Stimulated activated naive CD4-positive, alpha-beta T cell treated with Interleukin-2 at 50 U/mL for 16 hours (primary cell): ENCODE measurements around the gene RFX2.
"Not testable (repeated sequence)": the region's sequence is repeated elsewhere in the genome, so short reads cannot be mapped to it uniquely, and the experiment has no call there.

Experiments
- DNase-seq: peaks from one replicate; lab custom pipeline; 2025; lab: John Stamatoyannopoulos, UW

Gene RFX2

DNA sequence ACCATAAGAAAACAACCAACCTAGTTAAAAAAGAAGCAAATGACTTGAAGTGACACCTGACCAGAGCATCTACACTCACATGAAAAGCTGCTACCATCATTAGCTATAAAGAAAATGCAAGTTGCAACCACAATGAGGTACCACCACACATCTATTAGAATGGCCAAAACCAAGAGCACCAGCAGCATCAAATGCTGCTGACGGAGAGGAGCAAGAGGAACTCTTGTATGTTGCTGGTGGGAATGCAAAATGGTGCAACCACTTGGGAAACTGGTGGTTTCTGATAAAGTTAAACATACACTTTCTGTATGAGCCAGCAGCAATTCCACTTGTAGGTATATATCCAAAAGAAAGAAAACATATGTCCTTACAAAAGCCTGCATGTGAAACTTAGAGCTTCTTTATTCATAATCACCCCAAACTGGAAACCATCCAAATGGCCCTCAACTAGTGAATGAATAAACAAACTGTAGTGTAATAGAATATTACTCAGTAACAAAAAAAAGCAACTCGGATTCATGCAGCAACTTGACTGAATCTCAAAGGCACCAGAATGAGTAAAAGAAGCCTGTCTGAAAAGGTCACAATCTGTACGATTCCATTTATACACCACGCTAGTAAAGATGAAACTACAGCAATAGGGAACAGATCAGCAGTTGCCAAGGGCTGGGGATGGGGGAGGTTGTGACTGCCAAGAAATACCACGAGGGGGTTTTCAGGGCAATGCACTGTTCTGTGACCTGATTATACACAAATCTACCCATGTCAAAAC is 71.5 kb downstream of the RFX2 start:
- DNase-seq, result no peak

DNA sequence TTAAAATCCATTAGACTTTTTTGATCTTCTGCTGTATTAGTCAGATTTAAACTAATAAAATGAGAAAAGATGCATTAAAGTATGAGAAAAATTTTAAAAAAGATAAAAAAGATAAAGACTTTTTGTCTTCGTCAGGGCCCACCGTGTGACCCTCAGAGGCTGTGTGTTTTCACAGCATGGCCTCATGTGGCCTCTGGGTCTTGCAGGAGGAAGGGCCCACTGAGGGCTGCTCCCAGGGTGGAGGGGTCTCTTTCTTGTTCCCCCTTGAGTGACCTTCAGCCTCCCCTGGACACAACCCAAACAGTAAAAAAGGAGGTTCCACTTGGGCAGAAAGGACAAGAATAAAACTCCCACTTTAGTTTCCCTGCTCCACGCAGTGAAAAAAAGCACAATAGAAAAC is 75.3 kb downstream of the RFX2 start:
- no peak for DNase-seq

DNA sequence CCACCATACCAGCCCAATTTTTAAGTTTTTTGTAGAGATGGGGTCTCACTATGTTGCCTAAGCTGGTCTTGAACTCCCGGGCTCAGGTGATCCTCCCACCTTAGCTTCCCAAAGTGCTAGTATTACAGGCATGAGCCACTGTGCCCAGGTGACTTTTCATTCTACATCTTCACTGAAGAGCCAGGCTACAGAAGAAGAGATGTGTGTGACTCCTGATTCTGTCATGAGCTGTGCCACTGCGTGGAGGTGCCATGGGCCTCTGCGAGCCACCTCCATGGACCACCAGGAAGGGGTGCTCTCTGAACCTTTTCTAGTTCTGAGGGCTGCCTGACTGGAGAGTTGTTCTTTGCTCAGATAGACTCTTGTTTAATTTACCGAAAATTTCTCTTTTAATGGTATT is 75.8 kb downstream of the RFX2 start:
- no peak for DNase-seq

DNA sequence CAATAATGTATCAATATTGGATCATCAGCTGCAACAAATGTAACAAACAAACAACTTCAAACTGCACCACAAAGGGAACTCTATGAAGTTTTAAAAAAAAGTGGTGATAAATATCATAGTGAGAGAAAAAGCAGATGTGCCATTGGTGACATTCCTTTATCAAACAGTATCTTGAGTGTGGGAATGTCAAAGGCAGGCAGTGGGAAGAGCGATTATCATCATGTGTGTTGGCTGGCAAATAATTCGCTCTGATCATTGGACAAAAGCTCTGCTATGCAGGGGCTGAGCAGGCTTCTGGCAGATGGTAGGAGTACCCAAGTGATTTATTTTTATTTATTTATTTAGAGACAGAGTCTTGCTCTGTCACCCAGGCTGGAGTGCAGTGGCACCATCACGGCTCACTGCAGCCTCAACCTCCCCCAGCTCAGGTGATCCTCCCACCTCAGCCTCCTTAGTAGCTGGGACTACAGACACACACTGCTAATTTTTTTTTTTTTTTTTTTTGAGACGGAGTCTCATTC is 76.5 kb downstream of the RFX2 start:
- no peak for DNase-seq

DNA sequence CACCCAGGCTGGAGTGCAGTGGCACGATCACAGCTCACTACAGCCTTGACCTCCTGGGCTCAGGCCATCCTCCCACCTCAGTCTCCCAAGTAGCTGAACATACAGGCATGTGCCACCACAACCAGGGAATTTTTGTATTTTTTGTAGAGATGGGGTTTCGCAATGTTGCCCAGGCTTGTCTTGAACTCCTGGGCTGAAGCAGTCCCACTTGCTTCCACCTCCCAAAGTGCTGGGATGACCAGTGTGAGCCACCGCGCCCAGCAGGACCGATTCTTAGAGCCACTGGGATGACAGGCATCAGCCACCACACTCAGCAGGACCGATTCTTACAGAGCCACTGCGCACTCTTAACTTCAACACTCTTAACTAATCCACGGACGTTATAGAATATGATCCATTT is 77.5 kb downstream of the RFX2 start:
- no peak for DNase-seq

DNA sequence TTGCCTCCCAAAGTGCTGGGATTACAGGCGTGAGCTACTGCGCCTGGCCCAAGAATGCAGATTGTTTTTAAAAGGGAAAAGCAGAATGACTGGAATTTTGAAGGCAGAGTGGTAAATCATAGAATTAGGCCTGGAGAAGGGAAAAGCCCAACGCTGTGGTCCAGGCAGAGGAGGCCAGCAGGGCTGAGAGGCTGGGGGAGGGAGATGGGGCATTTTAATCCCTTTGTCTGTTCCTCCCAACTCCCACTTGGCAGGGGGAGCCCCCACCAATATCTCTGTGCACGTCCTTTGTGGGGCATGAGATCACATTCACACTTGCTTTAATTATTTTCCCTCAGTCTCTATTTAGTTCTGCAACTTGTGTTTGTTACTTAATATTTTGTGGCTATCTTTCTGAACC is 77.9 kb downstream of the RFX2 start:
- no peak for DNase-seq

DNA sequence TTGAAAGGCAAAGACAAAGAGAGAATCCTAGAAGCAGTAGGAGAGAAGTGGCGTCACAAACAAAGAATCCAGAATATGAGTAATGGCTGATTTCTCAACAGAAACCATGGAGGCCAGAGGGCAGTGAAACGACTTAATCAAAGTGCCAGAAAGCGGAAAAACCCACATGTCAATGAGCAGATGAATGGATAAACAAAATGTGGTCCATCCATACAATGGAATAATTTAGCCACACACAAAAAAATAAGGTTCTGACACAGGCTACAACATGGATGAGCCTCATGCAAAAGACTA is 80.1 kb downstream of the RFX2 start:
- no peak for DNase-seq

DNA sequence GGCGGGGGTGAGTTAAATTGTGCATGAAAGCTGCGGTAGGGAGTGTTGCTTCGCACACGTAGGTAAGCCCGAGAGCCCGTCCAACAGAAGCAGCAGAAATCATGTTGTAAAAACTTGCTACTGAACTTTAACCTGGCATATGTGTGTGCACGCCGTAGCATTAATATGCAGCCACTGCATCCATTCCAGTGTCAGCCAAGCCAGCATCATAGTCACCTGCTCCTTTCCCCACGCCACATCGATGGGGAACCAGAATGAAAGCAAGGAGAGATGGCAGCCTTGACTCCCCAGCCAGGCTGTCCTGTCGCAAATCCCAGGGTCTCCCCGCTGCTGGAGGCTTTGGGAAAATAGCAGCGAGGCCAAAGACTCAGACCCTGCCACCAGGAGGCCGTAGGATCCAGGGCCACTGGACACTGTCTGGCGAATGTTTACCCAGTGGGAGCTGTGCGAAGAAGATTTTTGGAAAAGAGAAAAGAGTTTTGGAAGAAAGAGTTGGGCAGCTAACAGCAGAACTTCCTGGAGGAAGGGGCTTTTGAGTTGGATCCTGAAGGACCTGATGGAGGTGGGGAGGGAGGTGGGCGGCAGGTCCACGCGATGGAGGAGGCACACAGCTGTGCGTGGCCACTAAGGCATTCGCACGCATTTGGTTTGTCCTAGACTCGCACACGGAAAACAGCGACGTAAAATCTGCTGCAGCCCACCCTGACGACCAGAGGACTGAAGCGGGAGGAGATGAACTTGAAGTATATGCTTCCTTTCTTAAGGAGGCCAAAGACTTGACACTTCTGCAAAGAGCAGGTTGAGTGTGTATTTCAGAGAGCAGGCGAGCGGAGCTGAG is 83.7 kb downstream of the RFX2 start:
- no peak for DNase-seq

DNA sequence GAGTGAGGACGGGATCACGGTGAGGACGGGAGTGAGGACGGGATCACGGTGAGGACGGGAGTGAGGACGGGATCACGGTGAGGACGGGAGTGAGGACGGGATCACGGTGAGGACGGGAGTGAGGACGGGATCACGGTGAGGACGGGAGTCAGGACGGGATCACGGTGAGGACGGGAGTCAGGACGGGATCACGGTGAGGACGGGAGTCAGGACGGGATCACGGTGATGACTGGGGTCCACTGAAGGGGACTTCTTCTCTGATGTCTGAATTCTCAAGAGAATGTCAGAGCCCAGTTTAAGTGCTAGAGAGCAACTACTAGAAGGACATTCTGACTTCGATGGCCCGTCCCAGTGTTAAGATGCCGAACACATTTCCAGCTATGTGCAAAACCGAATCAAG is 85.5 kb downstream of the RFX2 start:
- DNase-seq, result not testable (repeated sequence)

DNA sequence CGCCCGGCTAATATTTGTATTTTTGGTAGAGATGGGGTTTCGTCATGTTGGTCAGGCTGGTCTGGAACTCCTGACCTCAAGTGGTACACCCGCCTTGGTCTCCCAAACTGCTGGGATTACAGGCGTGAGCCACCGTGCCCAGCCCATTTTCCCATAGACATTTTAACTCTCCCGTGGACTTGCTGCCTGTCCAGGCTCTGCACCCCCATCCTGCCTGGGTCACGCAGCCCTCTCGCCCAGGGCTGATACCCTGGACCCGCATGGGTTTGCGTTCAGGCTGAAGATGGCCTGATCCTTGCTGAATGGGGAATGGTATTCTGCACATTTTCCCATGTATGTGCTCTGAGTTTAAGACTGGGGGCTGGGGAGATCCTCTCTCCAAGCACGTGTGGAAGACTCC is 86.4 kb downstream of the RFX2 start:
- no peak for DNase-seq

DNA sequence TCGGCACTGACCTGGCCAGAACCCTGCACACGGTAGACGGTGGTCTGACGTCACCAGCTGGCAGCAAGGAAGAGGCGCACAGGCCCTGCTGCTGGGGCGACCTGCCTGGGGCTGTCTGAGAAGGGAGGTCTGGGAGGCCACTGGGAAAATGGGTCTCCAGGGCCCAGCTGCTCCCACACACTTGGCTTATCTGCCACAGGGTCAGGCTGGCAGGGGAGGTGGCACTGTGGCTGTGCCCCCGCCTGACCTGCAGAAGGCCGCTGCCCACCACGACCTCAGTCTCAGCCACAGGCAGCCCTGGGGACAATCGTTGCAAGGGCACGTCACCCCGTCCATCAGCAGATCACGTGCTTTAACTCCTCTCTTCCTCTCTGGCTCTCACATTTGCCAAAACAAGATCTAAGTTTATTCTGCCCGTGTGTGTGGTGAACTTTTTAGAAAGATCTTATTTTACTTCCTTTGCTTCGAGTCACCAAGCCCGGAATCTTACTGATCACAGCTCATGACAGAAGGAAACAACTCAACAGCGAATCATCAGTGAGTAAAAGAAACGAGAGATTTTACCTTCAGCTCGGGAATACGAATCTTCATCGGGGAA is 87.1 kb downstream of the RFX2 start:
- DNase-seq, result no peak

DNA sequence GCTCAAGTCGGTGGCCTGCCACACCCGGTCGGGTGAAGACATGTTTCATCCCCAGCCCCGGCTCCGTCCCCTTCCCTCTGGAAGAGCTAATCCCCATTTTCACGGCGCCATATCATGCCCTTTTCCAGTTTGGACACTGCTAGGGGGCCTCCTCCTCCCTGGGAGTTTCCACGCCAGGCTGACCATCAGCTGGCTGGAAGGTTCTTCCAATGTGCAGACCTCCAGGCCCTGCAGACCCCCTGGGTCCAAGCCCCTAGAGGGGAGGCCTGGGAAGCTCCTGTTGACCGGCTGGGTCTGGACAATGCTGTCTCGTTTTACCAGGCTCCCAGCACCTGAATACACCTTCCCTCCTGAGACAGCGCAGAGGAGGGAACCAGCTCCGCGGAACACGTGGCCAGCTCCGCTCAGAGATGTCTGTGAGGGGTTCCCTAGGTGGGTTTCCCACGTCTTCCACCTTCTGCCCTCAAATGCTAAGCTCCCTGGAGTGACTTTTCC is 87.7 kb downstream of the RFX2 start:
- no peak for DNase-seq

DNA sequence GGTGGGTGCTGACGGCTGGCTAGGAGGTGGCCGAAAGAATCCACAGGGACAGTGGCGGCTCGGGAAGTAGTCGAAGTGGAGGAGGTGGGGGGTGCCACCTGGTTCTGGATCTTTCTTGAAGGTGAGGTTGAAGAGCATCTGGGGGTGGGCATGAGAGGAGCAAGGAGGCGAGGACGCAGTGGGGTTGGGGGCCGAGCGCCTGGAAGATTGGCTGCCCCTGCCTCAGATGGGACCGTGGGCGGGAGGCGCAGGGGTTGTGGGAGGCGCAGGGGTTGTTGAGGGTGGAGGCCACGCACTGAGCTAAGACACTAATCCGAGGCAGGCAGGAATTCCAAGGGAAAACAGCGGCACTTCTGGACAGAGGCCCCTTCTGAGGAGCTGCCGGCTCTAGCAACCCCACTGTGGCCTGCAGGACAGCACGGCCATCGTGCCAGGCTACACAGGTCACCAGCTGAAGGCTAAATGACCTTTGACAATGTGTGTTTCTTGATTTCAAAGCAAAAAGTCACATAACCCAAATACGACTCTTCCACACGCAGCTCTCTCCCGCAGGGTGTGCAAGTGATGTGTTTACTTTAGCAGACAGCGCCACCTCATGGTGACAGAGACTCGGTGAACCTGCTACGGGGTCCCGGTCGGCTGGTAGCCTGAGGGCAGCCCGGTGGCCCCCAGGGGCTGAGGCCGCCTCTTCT is 88.3 kb downstream of the RFX2 start:
- peak; percentile 70 for DNase-seq

DNA sequence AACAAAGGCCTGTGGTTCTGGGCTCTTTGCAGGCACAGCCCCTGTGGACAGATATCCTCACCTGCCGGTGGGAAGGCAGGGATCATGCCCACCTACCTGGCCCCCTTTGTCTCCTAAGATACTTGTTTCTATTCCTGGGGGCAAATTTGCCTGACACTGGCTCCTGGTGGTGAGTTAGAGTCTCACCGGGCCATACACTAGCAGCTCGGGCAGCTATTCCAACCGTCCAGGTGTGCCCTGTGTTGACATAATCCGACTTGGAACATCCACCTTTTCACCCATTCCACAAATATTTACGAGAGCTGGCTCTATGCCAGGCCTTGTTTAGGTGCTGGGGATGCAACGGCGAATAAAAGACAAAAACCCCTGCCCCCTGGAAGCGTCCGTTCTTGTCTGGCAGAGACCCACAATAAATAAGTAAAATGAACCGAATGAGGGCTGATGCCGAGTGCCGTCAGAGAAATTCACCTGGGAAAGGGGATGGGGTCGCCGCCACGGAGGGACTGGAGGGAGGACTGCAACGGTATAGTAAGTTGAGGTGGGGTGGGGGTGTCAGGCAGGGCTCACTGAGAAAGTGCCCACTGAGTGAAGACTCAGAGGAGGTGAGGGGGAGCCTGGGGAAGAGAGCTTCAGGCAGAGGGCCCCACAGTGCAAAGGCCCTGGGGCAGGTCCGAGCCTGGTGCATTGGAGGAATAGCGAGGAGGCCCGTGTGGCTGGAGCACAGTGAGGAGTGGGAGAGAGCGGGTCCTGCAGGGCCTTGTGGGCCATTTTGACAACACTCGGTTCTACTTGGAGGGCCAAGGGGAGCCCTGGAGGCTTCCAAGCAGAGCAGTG is 89.1 kb downstream of the RFX2 start:
- DNase-seq, result no peak

DNA sequence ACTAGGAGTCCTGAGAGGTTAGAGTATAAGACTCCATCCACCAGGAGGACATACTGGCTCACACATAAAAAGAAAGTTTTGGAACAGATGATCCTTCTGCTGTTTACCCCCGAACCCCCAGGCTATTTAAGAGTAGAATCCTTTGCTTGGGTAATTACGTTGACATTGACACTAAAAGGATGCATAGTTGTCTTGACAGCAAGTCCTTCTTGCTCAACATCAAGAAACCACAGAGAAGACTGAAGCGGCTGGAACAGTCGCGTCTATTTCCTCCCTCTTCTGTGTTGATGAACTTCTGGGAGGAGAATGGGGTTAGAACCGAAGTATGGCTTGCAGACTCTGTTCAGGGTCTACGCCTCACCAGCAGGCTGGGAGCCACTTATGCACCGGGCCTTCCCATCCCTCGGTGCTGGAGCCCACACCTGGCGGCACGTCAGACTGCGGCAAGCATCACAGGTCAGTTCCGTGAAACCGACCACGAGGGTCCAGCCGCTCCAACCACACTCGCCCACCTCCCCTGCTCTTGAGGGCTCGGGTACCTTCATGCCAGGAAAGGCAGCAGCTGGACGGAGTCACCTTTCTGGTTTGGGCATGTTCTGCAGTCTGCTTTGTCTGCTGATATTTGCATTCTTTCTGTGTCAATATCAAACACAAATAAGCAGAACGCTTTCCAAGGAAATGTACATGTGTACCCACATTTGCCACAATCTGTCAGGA is 90.0 kb downstream of the RFX2 start:
- DNase-seq, result no peak

DNA sequence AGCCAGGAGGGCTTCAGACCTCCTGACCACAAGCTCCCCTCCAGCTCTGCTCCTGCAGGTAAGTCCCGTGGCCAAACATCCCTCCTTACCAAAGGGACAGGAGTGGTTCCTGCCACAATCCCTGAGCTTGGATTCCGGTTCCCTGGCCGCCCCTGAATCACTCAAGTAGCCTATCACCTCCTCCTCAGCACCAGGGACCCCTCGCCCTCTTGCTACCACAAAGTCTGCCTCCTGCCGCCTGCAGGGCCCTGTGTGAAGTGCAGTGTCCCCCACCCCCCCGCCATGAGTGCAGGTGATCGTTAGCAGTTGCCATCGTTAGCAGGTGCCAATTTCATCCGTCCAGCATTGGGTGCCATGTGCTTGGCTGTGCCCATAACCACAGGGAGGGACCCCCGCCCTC is 91.5 kb downstream of the RFX2 start:
- DNase-seq, result no peak

DNA sequence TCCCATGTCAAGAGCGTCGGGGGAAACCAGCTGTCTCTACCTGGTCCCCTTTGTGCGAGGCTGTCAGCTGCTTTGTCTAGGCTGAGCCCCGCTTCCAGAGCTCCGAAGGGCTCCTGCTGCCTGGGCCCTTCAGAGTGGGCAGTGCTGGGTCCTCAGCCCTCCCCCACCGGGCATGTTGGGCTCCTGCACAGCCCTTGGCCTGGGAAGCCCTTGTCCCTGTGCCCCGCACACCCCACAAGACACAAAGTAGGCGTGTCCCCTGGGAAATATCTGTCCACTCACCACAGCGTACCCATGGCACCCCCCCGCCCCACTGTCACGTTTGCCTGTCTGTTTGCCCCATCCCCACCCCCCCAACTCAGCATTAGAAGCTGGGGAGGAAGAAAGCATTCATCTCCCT is 92.7 kb downstream of the RFX2 start:
- no peak for DNase-seq

DNA sequence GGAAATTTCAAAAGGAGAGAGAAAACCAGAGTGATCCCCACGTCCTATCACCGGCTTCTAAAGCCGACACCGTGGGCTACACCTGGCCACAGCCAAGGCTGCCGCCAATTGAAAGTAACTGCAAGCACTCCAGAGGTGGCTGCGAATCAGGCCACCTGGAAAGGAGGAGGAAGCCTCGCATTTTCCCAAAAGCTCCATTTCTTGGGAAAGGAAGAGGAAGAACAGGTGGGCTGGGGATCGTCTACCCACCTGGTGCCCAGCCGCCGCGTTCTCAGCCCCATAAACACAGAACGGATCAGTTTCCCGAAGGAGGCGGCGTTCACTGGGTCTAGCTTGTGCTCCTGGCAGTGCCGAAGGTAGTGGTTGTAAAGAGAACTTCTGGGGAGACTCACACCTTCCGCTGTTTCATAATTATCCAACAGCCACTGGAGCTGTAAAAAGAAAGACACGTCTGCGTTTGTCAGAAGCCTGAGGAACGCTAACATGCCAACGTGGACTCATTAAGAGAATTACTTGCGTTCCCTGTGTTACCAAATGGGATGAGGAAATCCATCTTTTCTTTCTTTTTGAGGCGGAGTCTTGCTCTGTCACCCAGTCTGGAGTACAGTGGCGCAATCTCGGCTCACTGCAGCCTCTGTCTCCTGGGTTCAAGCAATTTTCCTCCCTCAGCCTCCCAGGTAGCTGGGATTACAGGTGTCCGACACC is 94.3 kb downstream of the RFX2 start:
- no peak for DNase-seq

DNA sequence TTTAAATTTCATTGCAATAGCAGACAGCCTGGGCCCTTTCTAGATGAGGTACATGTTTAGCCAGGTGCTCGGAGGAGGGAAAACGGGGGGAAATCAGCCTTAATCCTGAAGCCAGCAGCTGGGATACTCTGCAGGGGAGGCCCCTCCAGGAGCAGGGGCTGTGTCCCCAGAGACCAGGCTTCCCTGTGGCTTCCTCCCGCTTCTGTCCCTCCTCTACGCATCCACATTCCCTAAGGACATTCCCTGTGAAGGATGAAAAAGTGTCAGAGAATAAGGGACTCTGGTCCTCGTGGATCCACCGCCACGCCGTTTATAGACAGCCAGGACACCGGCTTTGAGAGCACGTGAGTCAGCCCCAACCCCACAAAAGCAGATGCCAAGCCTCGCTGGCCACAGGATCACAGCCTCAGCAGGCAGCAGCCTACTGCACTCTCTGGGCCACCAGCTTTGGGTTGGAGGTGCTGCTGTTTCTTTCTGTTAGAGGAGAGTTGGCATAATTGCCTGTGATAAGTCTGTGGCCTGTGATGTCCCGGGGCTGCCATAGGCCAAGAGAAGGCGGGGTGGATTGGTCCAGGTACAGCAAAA is 95.7 kb downstream of the RFX2 start:
- DNase-seq, result no peak
